HUES48 (cell line): Measurements from ENCODE around the gene SMAD6.

Experiments used
- H3K27ac ChIP-seq: one replicate; pipeline ENCODE4 v1.7.0; 2013; ENCODE audit warnings: low read depth, low read length, inconsistent platforms
- H3K27me3 ChIP-seq: 2 replicates; pipeline ENCODE4 v1.6.1; 2013; ENCODE audit warnings: mild to moderate bottlenecking, low read length; ENCODE audit not compliant: control insufficient read depth, insufficient read depth
- H3K36me3 ChIP-seq: 2 replicates; pipeline ENCODE4 v1.6.1; 2013; ENCODE audit warnings: low read length; ENCODE audit not compliant: control insufficient read depth, insufficient read depth
- H3K4me1 ChIP-seq: 2 replicates; pipeline ENCODE4 v1.6.1; 2013; ENCODE audit warnings: mild to moderate bottlenecking, low read length; ENCODE audit not compliant: control insufficient read depth, insufficient read depth
- H3K4me3 ChIP-seq: 2 replicates; pipeline ENCODE4 v1.5.1; 2013; ENCODE audit warnings: mild to moderate bottlenecking, low read depth, low read length
- H3K9ac ChIP-seq: 2 replicates; pipeline ENCODE4 v1.6.1; 2013; ENCODE audit warnings: mild to moderate bottlenecking, low read depth, low read length, moderate library complexity
- H3K9me3 ChIP-seq: 2 replicates; pipeline ENCODE4 v1.6.1; 2013; ENCODE audit warnings: low read length; ENCODE audit not compliant: control insufficient read depth, insufficient read depth

Gene SMAD6

DNA sequence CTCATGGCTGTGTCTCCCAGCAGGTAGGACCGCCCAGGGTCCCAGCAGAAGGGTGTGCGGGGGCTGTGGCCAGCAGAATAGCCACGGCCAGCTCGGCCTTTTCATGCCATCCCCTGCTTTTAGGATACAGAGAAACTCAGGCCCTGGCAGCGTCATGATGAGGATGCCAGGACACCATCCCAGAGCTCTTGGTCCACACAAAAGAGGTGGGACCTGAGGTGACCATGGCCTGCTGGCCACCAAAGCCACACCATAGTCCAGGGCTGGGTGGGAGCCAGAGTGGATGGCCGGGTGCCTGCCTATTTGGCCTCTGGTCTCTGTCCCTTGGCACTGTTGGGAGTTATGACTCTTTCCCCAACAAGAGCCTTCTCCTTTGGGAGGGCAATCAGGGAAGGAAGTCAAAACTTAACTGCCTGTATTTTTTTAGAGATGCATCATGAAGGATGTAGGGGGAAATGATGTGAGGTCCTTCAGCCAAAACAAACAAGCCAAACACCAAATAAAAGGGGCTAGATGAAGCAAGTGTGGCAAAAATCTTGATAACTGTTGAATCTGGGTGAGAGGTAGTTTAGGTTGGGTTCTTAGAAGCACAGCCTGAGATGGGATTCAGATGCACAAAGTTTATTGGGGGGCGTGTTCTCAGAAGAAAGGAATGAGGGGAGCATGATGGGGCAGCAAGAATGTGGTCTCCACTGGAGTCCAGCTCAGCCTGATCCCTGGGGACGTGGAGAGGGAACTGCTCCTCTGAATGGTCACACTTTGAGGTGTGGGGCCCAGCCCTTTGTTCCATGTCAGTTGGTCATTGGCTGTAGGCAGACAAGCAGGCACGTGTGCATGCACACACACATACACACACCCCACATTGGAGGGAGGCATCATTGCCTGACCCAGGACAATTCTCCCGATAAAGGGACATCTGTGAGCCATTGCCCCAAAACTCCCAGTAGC, 33.2 kb downstream of the SMAD6 start:
- no peak overlapping the region for H3K4me3 ChIP-seq
- H3K9me3 ChIP-seq, result no peaks in the 10 kb centered on the region
- no peak overlapping the region for H3K9ac ChIP-seq
- no peaks in the 10 kb centered on the region for H3K4me1 ChIP-seq
- H3K27ac ChIP-seq, result no peak overlapping the region
- no peaks in the 10 kb centered on the region for H3K27me3 ChIP-seq
- H3K36me3 ChIP-seq, result no peaks in the 10 kb centered on the region

DNA sequence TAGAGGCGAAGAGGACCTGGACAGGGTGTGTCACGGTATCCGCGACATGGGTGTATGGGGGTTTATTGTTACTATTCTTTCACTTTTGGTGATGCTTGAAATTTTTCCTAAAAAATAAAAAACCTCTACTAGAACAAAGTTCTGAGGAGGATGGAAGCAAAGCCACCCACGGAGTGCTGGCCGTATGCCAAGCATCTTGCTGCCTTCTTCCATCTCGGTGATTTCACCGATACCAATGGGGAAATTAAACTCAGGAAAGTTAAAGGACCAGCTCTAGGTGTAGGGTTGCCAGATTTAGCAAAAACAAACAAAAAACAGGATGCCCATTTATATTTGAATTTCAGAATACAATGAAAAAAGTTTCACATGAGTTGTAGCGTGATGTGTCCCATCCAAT, 33.9 kb downstream of the SMAD6 start:
- Histone ChIP-seq H3K4me3 (no peak overlapping the region), H3K9ac (no peak overlapping the region), H3K4me1 (no peaks in the 10 kb centered on the region), H3K27ac (no peak overlapping the region), H3K36me3 (no peaks in the 10 kb centered on the region), H3K27me3 (no peaks in the 10 kb centered on the region), H3K9me3 (no peaks in the 10 kb centered on the region)

DNA sequence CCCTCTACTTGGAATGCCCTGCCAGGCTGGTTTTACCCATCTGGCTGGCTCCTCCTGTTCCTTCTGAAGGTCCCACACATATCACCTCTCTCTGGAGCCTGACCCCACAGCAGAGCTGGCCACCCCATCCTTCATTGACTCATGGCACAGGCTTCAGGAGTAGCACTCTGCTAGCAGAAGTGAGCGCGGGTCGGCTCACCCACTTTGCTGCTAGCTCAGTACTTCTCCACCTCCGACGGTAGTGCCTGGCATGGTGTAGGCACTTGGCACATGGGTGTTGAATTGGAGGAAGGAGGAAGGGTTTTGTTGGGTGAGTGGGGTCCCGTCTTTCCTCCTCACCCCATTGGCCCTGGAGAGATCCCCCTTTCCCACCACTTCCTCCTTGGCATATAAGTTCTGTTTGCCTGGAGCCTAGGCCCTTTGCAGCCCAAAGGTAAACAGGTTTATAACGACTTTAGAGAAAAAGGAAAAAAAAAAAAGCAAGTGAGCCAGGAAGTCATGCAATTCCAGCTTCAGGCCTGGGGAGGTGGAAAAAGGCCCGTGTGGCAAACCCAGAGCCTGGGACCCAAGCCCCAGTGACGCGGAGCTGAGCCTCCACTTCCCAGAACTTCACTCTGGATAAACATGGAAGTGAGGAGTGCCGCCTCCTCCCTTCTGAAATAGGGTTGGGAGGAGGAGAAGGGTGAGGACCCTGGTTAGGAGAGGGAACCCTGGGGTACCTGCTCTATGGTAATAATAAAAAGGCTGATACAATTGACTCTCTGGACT, 35.4 kb downstream of the SMAD6 start:
- H3K9me3 ChIP-seq, result no peaks in the 10 kb centered on the region
- no peak overlapping the region for H3K27ac ChIP-seq
- no peaks in the 10 kb centered on the region for H3K4me1 ChIP-seq
- no peaks in the 10 kb centered on the region for H3K27me3 ChIP-seq
- no peaks in the 10 kb centered on the region for H3K36me3 ChIP-seq
- H3K9ac ChIP-seq, result no peak overlapping the region
- no peak overlapping the region for H3K4me3 ChIP-seq

DNA sequence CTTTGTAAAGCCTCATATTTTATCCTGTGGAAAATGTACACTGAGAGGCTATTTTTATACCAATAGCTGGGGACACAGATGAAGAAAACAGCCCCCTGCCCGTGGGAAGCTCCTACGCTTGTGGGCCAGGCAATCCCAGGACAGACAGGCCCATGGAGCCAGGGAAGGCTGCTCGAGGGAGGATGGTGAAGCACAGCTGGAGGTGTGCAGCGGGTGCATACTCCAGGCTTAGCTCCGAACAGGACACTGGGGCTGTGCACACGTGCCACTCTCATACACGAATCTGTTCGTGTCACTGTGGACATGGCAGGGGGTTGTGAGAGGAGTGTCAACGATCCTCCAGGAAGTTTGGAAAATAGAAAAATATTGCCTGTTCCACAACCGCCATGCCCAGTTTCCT, 36.1 kb downstream of the SMAD6 start:
- Histone ChIP-seq H3K27me3 (no peaks in the 10 kb centered on the region), H3K4me1 (no peaks in the 10 kb centered on the region), H3K4me3 (no peak overlapping the region), H3K9me3 (no peaks in the 10 kb centered on the region), H3K27ac (no peak overlapping the region), H3K36me3 (no peaks in the 10 kb centered on the region), H3K9ac (no peak overlapping the region)

DNA sequence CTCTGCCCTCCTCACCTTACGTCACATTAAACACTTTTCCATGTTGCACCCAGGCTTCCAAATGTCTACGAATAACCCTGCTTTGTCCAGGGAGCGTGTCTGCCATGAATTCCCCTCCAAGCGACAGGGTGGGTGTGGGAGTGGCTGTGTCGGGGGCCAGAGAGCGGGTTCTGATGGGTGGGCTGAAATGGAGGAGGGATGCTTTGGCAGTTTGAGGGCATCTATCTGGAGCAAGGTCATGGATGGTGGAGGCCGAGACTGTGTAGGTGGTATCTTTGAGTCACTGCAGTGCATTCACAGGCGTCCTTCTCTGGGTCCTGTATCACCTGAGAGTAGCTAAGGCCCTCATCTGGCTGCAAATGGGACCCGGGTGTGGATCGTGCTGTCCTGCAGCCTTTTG, 36.6 kb downstream of the SMAD6 start:
- Histone ChIP-seq H3K27ac (no peak overlapping the region), H3K4me1 (no peaks in the 10 kb centered on the region), H3K27me3 (no peaks in the 10 kb centered on the region), H3K36me3 (no peaks in the 10 kb centered on the region), H3K9me3 (no peaks in the 10 kb centered on the region), H3K4me3 (no peak overlapping the region), H3K9ac (no peak overlapping the region)

DNA sequence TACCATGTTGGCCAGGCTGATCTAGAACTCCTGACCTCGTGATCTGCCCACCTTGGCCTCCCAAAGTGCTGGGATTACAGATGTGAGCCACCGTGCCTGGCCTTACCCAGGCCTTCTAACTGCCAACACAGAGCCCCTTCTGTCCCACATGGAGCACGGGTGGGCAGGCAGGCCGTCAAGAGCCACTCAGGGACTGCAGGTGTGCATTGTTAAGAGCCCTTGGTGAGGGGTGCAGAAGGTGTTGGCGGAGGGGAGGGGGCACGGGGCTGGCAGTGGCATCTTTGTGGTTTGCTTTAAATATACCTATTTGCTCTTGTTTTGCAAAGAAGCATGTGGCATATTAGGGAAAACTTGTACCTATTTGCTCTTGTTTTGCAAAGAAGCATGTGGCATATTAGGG, 37.3 kb downstream of the SMAD6 start:
- no peaks in the 10 kb centered on the region for H3K9me3 ChIP-seq
- peaks cover 2% of the 10 kb centered on the region; the same call in 1 of the 2 replicates for H3K4me1 ChIP-seq
- H3K9ac ChIP-seq, result no peak overlapping the region
- H3K27ac ChIP-seq, result no peak overlapping the region
- no peaks in the 10 kb centered on the region for H3K27me3 ChIP-seq
- no peaks in the 10 kb centered on the region for H3K36me3 ChIP-seq
- H3K4me3 ChIP-seq, result no peak overlapping the region

DNA sequence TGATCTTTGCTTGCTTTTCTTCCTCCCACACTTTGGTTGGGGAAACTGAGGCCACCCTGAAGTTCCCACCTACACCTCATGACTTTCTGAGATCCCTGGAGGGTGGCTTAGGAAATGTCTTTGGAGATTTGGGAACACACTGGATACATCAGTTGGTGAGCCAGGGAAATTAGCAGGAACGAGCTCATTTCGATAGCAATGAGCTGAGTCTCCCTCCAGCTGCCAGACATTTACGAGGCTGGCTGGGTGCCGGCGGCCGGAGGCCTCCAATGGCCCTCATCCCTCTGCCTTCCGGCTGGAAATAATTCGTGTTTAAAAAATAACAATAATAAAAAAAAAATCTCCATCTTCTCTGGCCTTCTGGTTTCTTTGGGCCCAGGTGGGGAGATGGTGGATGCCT, 38.8 kb downstream of the SMAD6 start:
- Histone ChIP-seq H3K27ac (no peak overlapping the region), H3K36me3 (no peaks in the 10 kb centered on the region), H3K4me1 (peaks cover 17% of the 10 kb centered on the region)

DNA sequence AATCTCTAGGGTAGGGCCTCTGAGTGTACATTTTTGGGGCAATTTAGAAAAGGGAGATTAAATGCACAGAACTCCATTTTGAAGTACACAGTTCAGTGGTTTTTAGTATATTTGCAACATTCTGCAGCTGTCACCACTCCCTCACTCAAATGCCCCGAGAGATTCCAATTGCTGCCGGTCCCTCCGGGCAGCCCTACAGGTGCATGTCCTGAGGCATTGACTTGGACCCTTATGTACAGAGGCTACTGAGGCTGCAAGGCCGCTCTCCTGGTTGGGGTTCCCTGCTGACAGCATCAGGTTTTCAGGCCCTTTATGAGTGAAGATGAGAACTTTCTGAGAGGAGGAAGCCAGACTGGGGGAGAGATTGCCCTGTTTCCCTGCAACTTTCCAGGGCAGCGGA, 39.6 kb downstream of the SMAD6 start:
- no peak overlapping the region for H3K4me3 ChIP-seq
- no peaks in the 10 kb centered on the region for H3K36me3 ChIP-seq
- H3K9me3 ChIP-seq, result no peaks in the 10 kb centered on the region
- H3K27me3 ChIP-seq, result no peaks in the 10 kb centered on the region
- H3K27ac ChIP-seq, result no peak overlapping the region
- peaks cover 26% of the 10 kb centered on the region for H3K4me1 ChIP-seq
- no peak overlapping the region for H3K9ac ChIP-seq

More for the DNA sequence above, 38.8 kb downstream of the SMAD6 start:
- Histone ChIP-seq H3K9ac (no peak overlapping the region), H3K4me3 (no peak overlapping the region), H3K9me3 (no peaks in the 10 kb centered on the region), H3K27me3 (no peaks in the 10 kb centered on the region)

DNA sequence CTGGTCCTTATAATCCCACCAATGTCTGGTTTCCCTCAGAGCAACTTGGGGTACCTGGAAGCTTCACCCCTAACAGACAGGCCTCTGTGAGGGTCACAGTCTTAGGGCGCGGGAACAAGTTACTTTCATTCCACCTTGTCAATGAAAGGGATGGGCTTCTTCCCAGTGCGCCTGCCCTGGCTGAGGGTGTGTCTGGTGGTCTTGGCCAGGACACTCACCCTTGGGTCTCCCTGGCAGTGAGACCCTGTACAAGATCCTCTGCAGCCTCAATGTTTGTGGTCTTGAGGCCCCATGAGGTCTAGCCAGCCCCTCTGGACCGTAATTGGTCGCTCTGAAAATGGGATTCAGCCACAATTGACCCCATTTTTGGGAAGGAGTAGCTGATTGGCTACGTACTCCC, 40.2 kb downstream of the SMAD6 start:
- Histone ChIP-seq H3K9me3 (no peaks in the 10 kb centered on the region), H3K36me3 (no peaks in the 10 kb centered on the region), H3K4me3 (no peak overlapping the region), H3K27me3 (no peaks in the 10 kb centered on the region), H3K9ac (no peak overlapping the region), H3K27ac (no peak overlapping the region), H3K4me1 (peaks cover 30% of the 10 kb centered on the region)

DNA sequence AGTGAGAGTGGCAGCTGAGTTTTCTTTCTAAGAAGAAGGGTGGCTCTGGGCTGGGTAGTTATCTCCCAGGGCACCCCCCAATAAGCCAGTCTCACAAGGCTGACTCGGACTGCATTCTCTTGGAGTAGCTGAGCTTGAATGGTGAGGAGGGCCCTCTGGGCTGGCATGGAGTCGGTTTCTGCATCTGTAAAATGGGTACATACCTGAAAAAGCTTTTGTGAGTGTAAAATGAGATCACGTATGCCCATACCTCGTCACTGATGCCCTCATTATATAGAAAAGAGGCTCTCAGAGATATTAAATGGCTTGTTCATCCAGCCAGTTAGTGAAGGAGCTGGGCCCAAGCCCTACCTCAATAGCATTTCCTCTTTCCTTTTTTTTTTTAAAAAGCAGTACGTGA, 41.2 kb downstream of the SMAD6 start:
- Histone ChIP-seq H3K27ac (no peak overlapping the region), H3K9me3 (no peaks in the 10 kb centered on the region), H3K27me3 (no peaks in the 10 kb centered on the region), H3K4me1 (peaks cover 39% of the 10 kb centered on the region), H3K36me3 (no peaks in the 10 kb centered on the region), H3K9ac (no peak overlapping the region), H3K4me3 (no peak overlapping the region)
